Astrocyte of the cerebellum (primary cell): ENCODE results near the gene DIS3L2.

Experiments
- DNase-seq: peaks from one replicate; pipeline ENCODE4 v3.0.0-alpha.2; 2011; ENCODE audit warnings: low read depth
- H3K4me3 ChIP-seq: 2 replicates; pipeline ENCODE4 v1.5.1; 2011; ENCODE audit warnings: mild to moderate bottlenecking, low read depth, low read length, moderate library complexity
- CTCF ChIP-seq: IDR thresholded peaks from 2 replicates; pipeline ENCODE4 v1.5.1; 2012; ENCODE audit warnings: low read length, low read depth, moderate library complexity, mild to moderate bottlenecking; ENCODE audit errors: missing control alignments
- in situ Hi-C: cut with HindIII; loops from 2 replicates; pipeline ENCODE4 v1.10.0; 2017; ENCODE audit warnings: low sequenced_read_pairs

Gene DIS3L2

GRCh38 chr2:232190796-232191195, 229.3 kb downstream of the DIS3L2 start:
- TF ChIP-seq CTCF: no peak
- DNase-seq: no peak
- in situ Hi-C loops: no loop called here
- no peak overlapping the region for H3K4me3 ChIP-seq

- TF ChIP-seq CTCF: no peak
- no peak overlapping the region for H3K4me3 ChIP-seq
- DNase-seq: no peak
- in situ Hi-C loops: no loop called here
These were observed 234.0 kb downstream of the DIS3L2 start for GRCh38 chr2:232195487-232195886.

GRCh38 chr2:232196802-232197201, 235.3 kb downstream of the DIS3L2 start:
- TF ChIP-seq CTCF: no peak
- DNase-seq: no peak
- in situ Hi-C loops: no loop called here
- no peak overlapping the region for H3K4me3 ChIP-seq

- in situ Hi-C loops: no loop called here
- no peak for TF ChIP-seq CTCF
- no peak overlapping the region for H3K4me3 ChIP-seq
- DNase-seq: no peak
These were observed 238.7 kb downstream of the DIS3L2 start for GRCh38 chr2:232200195-232200594.

GRCh38 chr2:232203166-232203891, 241.8 kb downstream of the DIS3L2 start:
- no peak for TF ChIP-seq CTCF
- peak; percentile 13 for DNase-seq
- in situ Hi-C loops: no loop called here
- no peak overlapping the region for H3K4me3 ChIP-seq

GRCh38 chr2:232203936-232204335, 242.4 kb downstream of the DIS3L2 start:
- H3K4me3 ChIP-seq: no peak overlapping the region
- TF ChIP-seq CTCF: no peak
- in situ Hi-C loops: no loop called here
- DNase-seq: peak; percentile 68
